Lower leg skin (tissue), 4 donors: Measurements from ENCODE around the gene ORC5. TPM values are rescaled to one million over a fixed set of nuclear protein-coding genes. Genes with fewer than 3 reads are reported as not detected.

Experiments used
- DNase-seq, 2 donors: peaks; one replicate each; pipeline ENCODE4 v3.0.0-alpha.2; 2019; ENCODE audit warnings: low spot score in 2 of 2
- H3K4me3 ChIP-seq: fragments of 200-600 bp; sonication (generic); 2 replicates; pipeline ENCODE4 v1.5.1; 2017; ENCODE audit warnings: mild to moderate bottlenecking, low read depth; ENCODE audit not compliant: poor library complexity, severe bottlenecking
- CTCF ChIP-seq, 3 donors: fragments of 450-650 bp; IDR thresholded peaks; one replicate each; pipeline ENCODE4 v1.5.1; 2016; ENCODE audit warnings: antibody characterized with exemption in 3 of 3, mild to moderate bottlenecking in 3 of 3, moderate library complexity in 2 of 3
- POLR2A ChIP-seq, 2 donors: fragments of 450-650 bp; IDR thresholded peaks; one replicate each; pipeline ENCODE4 v1.6.1; 2016 to 2017; ENCODE audit warnings: antibody characterized with exemption in 2 of 2, mild to moderate bottlenecking in 1 of 2, moderate library complexity in 1 of 2
- WGBS, 2 donors: methylation state at CpG; one replicate each; pipeline ENCODE4 v1.1.5; 2018; 5-methylcytosine and 5-hydroxymethylcytosine counted together
- intact Hi-C: fragments of 100-400 bp; cut with DNase I; formaldehyde crosslinking; loops from one replicate; pipeline ENCODE4 v1.15.0; 2023; ENCODE audit warnings: low total_unique reads
- total RNA-seq, 4 donors: library from RNA; depleted of rRNA; stranded (reverse); fragments of >200 nt; gene quantifications; one replicate each; pipeline ENCODE4 v1.1.0, GENCODE V29; 2016

ORC5 gene
- total RNA-seq, 4 donors from 2014 or later, result 13.8 to 41.2 (median 16.3) TPM

DNA sequence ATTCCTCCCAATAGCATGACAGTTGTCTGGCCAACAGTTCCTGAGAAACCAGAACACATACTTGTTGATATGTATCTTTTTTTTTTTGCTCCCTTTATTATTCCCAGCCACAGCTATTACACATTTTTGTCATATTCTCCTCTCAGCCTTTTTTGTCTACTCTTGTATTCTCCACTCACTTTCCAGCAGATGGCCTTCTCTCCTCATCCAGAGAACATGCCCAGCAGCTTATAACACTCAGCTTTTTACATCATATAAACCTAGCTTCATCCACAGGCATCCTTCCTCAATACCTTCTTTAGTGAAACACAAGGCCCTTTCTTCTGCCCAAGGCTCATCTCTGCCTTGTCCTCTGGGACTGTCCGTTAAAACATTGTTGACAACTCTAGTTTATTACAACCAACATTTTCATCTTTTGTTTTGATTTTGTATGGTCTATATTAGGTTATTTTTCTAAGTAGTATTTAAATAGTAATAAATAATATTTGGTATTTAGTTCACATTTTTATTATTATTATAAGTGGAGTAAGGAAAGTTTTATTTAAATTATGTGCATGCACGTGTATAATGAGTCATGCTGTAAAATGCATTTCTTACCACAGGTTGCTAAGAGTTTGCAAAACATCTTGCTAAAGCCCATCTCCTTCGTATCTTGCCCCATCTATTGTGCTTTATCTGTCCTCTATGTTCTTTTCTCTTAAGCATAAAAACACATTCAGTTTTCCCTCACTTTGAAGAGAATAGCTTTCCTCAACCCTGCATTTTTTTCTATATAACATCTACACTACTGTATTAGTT is 101.5 kb downstream of the ORC5 start:
- intact Hi-C loops, result no loop called here
- no peak overlapping the region for H3K4me3 ChIP-seq
- no peak for TF ChIP-seq CTCF (IDR thresholded peaks at IDR 0.05)
- no peak for DNase-seq
- WGBS, 2 donors, result 76 to 79% methylated on average over 3 of the region's 3 CpGs

GRCh38 chr7:104098890-104099289 is 108.9 kb downstream of the ORC5 start:
- intact Hi-C loops, result no loop called here
- DNase-seq, result no peak
- WGBS, 2 donors, result 75 to 92% methylated on average over 1 of the region's 1 CpG
- TF ChIP-seq POLR2A (IDR thresholded peaks at IDR 0.05) (no peak), CTCF (IDR thresholded peaks at IDR 0.05) (no peak)
- H3K4me3 ChIP-seq, result no peak overlapping the region

DNA sequence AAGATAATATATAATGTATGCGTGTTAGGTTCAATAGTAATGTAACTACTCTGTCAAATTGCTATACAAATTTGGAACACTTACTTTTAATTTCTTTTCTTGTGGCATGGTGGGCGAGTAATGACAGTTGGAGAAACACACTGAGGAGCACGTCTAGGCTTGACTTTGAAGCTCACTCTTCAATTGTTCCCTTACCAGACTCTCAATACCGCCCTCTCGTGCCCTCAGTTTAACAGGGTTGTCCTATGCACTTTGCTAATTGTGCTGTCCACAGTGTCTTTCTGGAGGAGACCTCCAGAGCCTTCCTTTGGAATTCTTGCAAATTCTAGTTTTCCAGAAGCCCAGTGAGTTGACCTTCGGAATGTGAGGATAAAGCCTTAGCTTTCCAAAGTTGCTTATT is 111.1 kb downstream of the ORC5 start:
- TF ChIP-seq POLR2A (IDR thresholded peaks at IDR 0.05), result no peak
- intact Hi-C loops, result no loop called here
- H3K4me3 ChIP-seq, result no peak overlapping the region
- no peak for DNase-seq
- WGBS, 2 donors, result 68 to 69% methylated on average over 6 of the region's 6 CpGs

GRCh38 chr7:104093127-104093526 is 114.7 kb downstream of the ORC5 start:
- 74 to 83% methylated on average over 6 of the region's 6 CpGs for WGBS, 2 donors

DNA sequence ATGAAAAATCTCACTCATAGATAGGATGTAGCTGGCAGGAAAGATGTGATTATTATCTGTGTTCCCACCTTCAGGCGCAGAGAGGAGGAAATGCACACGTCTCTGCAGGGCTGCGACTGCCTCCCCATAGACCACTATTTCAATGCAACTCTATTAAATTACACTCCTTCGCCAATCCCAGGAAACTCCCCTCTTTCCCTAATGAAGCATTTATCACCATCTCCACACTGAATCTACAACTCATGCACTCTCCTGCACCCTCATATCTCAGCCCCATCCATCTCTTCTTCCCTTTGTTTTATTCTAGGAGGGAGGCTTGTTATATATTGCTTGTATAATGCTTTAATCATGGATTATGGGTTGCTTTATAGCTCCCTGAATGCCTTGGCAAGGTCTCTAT is 116.6 kb downstream of the ORC5 start:
- no peak overlapping the region for H3K4me3 ChIP-seq
- DNase-seq, result no peak
- intact Hi-C loops, result no loop called here
- WGBS, 2 donors, result 61 to 65% methylated on average over 4 of the region's 4 CpGs
- TF ChIP-seq POLR2A (IDR thresholded peaks at IDR 0.05), result no peak
- no peak for TF ChIP-seq CTCF (IDR thresholded peaks at IDR 0.05)

More at GRCh38 chr7:104093127-104093526, 114.7 kb downstream of the ORC5 start:
- TF ChIP-seq POLR2A (IDR thresholded peaks at IDR 0.05) (no peak), CTCF (IDR thresholded peaks at IDR 0.05) (no peak)
- intact Hi-C loops, result no loop called here
- DNase-seq, result no peak
- H3K4me3 ChIP-seq, result no peak overlapping the region

DNA sequence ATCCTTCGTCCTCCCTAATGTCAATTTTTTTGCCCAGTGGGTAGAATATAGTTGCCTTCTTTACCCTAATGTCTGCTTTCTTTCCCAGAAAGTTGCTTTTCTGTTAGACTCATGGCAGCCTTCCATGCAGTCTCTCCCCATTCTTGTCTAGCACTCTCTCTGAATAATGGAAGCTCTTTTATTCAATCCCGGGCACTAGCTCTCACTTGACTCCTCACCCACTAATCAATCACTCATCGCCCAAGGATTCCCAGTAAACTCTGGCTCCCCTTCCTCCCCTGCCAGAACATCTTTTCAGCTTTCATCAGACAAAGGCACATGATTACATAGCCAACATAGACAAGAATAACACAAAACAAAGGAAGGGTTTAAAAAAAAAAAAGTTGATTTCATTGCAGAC is 118.2 kb downstream of the ORC5 start:
- intact Hi-C loops, result no loop called here
- 48 to 51% methylated on average over 3 of the region's 3 CpGs for WGBS, 2 donors
- DNase-seq, result no peak
- no peak for TF ChIP-seq POLR2A (IDR thresholded peaks at IDR 0.05)
- TF ChIP-seq CTCF (IDR thresholded peaks at IDR 0.05), result no peak
- no peak overlapping the region for H3K4me3 ChIP-seq
